ENCODE measurements around the gene CDC73.

DNA sequence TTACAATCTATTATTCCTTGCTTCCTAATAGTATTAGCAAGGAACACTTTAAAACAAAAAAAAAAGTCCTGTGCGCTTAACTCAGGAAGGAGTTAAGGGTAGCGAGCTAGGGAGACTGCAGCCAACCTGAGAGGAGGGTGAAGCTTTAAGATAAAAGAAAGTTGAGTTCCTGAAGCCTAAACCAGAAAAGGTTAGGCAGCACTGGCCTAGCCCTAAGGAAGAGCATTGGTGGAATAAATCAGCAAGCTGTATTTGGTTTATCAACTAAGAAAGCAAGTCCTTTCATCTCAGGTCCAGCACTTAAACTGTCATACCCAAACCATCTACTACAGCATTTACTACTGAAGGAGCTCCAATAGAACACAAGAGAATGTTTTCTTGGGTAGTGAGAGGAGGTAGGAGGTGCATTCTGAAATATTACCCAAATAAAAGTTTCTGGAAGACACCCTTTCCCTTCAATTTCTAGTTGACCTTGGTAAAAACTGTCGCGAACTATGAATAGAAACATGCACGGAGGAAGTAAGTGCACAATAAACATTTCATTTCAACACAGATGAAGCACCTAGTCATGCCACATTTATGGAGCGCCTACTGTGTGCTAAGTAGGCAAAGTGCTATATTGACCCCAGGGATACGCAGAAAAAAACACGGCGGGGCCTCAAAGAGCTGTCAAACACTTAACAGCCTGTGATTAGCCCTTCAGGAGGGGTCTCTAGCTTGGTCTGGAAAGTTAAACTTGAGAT lies 17.9 kb upstream of the CDC73 start:
- TF ChIP-seq POLR2AphosphoS5 (IDR thresholded peaks at IDR 0.05; ENCODE audit: low read depth, low read length), result no peak
- TF ChIP-seq CTCF (IDR thresholded peaks at IDR 0.05), result no peak
